ENCODE results near the gene WASHC2C. TPM values are rescaled to one million over a fixed set of nuclear protein-coding genes. Genes with fewer than 3 reads are reported as not detected.
"Not testable (repeated sequence)": the region's sequence is repeated elsewhere in the genome, so short reads cannot be mapped to it uniquely, and the experiment has no call there.

Gene WASHC2C
- total RNA-seq, 1 experiment from 2014 or later: 21.9 TPM

DNA sequence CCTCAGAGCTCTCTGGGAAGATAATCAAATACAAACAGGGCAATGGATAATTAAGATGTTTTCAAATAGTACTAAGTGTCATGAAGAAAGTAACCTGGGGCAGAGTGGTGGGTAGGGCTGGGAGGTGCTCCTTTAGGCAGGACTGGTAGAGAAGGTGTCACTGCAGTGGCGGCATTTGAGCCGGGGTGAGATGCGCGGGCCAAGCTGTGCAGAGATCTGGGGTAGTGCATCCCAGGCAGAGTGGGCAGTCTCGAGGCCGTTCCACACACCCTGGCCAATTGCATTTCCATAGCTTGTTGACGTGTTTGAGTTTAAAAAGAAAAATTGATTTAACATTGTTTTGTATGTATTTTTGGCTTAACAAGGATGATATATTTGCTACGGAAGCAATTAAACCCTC lies 62.9 kb downstream of the WASHC2C start:
- H3K9me3 ChIP-seq (ENCODE audit: control insufficient read depth in 1 of 2, insufficient read depth in 1 of 2, low read depth in 1 of 2, low read length in 2 of 2); H2AFZ ChIP-seq (ENCODE audit: low read depth, low read length, poor library complexity, severe bottlenecking); ATAC-seq; H3K79me2 ChIP-seq (ENCODE audit: insufficient read depth, low read length); H3K9me2 ChIP-seq (ENCODE audit: insufficient read depth); H3K27me3 ChIP-seq (ENCODE audit: insufficient read depth, low read length); DNase-seq (ENCODE audit: low read depth, low spot score); CTCF ChIA-PET; H3K4me1 ChIP-seq (ENCODE audit: control insufficient read depth in 1 of 2, insufficient read depth in 2 of 2, low read length in 2 of 2); intact Hi-C loops (cut with micrococcal nuclease); BruUV-seq (replicated peaks); H3K36me3 ChIP-seq (ENCODE audit: control insufficient read depth in 1 of 2, insufficient read depth in 2 of 2, low read length in 2 of 2); H3K9ac ChIP-seq (ENCODE audit: low read length); H3K27ac ChIP-seq (ENCODE audit: low read depth, low read length); H4K20me1 ChIP-seq (ENCODE audit: insufficient read depth); H3K4me3 ChIP-seq (replicated peaks in 1 of 2; ENCODE audit: low read depth in 1 of 2, low read length in 2 of 2); POLR2A ChIA-PET; RAD21 ChIA-PET (ENCODE audit: low non-redundant PET in 1 of 2, low total read pairs in 2 of 2, uncharacterized antibody in 2 of 2, unreplicated experiment in 2 of 2); H3K4me2 ChIP-seq (ENCODE audit: low read length): not testable (repeated sequence)

DNA sequence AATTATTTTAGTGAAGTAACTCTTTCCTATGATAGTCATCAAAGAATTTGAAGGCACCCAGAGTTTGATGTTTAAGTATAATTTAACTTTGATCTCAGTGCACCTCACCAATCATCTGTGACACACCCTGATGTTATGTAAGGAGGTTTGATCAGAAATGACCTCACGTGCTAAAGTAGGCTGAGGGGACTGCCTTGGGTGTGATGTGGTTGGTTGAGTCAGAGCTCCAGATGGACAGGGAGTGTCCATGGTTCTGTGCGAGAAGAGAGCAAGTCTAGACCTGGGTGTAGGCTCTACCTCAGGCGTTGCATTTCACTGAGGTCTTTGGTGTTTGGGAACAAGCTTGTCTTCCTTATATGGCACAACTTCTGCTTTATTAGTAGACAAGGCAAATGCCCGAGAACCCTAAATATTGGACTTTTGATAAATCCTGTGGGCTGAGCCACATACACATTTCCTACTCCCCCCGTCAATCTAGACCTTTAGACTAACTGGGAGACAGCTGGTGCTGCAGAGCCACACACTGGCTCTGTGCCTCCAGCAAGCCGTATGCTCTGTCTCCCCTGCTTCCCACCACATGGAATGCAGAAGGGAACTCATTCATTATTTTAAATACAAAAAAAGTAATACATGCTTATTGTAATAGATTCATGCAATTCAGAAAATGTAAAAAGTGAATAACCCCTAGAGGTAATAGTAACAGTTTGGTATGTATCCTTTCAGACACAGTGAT lies 63.8 kb downstream of the WASHC2C start:
- H3K9me2 ChIP-seq (ENCODE audit: insufficient read depth); H3K4me1 ChIP-seq (ENCODE audit: control insufficient read depth in 1 of 2, insufficient read depth in 2 of 2, low read length in 2 of 2); H3K4me2 ChIP-seq (ENCODE audit: low read length); DNase-seq (ENCODE audit: low read depth, low spot score); H3K27ac ChIP-seq (ENCODE audit: low read depth, low read length); H3K27me3 ChIP-seq (ENCODE audit: insufficient read depth, low read length); H3K9me3 ChIP-seq (ENCODE audit: control insufficient read depth in 1 of 2, insufficient read depth in 1 of 2, low read depth in 1 of 2, low read length in 2 of 2); H3K36me3 ChIP-seq (ENCODE audit: control insufficient read depth in 1 of 2, insufficient read depth in 2 of 2, low read length in 2 of 2); H4K20me1 ChIP-seq (ENCODE audit: insufficient read depth); H3K4me3 ChIP-seq (replicated peaks in 1 of 2; ENCODE audit: low read depth in 1 of 2, low read length in 2 of 2); CTCF ChIA-PET; H3K9ac ChIP-seq (ENCODE audit: low read length); POLR2A ChIA-PET; H3K79me2 ChIP-seq (ENCODE audit: insufficient read depth, low read length); BruUV-seq (replicated peaks); RAD21 ChIA-PET (ENCODE audit: low non-redundant PET in 1 of 2, low total read pairs in 2 of 2, uncharacterized antibody in 2 of 2, unreplicated experiment in 2 of 2); H2AFZ ChIP-seq (ENCODE audit: low read depth, low read length, poor library complexity, severe bottlenecking); intact Hi-C loops (cut with micrococcal nuclease): not testable (repeated sequence)
- ATAC-seq: peak; percentile 40; the same call in 1 of the 2 replicates

DNA sequence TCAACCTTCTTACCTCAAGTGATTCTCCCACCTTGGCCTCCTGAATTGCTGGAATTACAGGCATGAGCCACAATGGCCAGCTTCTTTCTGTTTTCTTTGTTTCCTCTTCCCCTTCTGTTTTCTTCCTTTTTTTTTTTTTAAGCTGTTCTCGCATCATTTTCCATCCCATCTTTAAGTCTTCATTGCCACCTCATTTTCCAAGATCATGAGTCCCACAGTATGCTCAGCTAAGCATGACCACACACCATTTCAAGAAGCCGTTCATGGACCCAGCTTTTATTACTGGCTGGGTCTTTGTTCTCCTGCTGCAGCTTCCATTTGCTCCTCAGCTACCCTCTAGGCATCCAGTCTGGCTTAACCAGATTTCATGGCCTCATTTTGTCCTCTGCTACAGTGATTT lies 67.7 kb downstream of the WASHC2C start:
- RAD21 ChIA-PET (ENCODE audit: low non-redundant PET in 1 of 2, low total read pairs in 2 of 2, uncharacterized antibody in 2 of 2, unreplicated experiment in 2 of 2); H3K9me2 ChIP-seq (ENCODE audit: insufficient read depth); DNase-seq (ENCODE audit: low read depth, low spot score); CTCF ChIA-PET; H3K27ac ChIP-seq (ENCODE audit: low read depth, low read length); POLR2A ChIA-PET; H3K9me3 ChIP-seq (ENCODE audit: control insufficient read depth in 1 of 2, insufficient read depth in 1 of 2, low read depth in 1 of 2, low read length in 2 of 2); H3K4me3 ChIP-seq (replicated peaks in 1 of 2; ENCODE audit: low read depth in 1 of 2, low read length in 2 of 2); H3K36me3 ChIP-seq (ENCODE audit: control insufficient read depth in 1 of 2, insufficient read depth in 2 of 2, low read length in 2 of 2); H3K9ac ChIP-seq (ENCODE audit: low read length); H2AFZ ChIP-seq (ENCODE audit: low read depth, low read length, poor library complexity, severe bottlenecking); BruUV-seq (replicated peaks); H3K4me1 ChIP-seq (ENCODE audit: control insufficient read depth in 1 of 2, insufficient read depth in 2 of 2, low read length in 2 of 2); H3K4me2 ChIP-seq (ENCODE audit: low read length); H3K79me2 ChIP-seq (ENCODE audit: insufficient read depth, low read length); ATAC-seq; H4K20me1 ChIP-seq (ENCODE audit: insufficient read depth); intact Hi-C loops (cut with micrococcal nuclease); H3K27me3 ChIP-seq (ENCODE audit: insufficient read depth, low read length): not testable (repeated sequence)

DNA sequence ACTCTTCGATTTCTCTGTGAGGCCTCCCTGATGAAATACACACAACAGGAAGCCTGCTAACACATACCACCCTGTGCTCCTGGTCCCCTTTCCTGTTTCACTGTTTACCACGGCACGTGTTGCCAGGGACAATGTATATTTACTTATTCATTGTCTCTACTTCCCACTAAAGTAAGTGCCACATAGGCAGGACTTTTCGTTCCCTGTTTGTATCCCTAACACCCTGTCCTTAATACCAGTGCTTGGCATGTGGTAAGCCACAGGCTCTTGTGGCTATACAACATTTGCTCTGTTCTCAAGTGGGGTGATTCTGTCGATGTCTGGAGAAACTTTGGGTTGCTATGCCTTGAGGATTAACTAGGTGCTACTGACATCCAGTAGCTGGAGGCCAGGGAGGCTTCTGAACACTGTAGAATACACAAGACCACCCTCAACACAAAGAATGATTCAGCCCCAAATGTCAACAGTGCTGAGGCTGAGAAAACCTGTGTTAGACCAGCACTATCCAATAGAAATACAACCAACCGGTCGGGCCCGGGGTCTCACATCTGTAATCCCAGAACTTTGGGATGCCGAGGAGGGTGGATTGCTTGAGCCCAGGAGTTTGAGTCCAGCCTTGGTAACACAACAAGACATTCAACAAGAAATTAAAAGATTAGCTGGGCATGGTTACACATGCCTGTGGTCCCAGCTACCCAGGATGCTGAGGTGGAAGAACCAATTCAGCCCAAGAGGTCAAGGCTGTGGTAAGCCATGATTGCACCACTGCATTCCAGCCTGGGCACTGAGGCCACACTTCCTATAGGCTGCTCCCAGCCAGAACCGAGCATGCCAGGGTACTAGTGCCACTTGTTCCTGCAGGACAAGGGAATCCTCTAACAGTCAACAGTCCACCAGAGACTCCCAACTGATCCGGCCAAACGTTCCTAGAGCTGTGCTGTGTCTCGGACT lies 76.3 kb downstream of the WASHC2C start:
- H3K27ac ChIP-seq (ENCODE audit: low read depth, low read length); DNase-seq (ENCODE audit: low read depth, low spot score); H3K36me3 ChIP-seq (ENCODE audit: control insufficient read depth in 1 of 2, insufficient read depth in 2 of 2, low read length in 2 of 2); CTCF ChIA-PET; H3K4me3 ChIP-seq (replicated peaks in 1 of 2; ENCODE audit: low read depth in 1 of 2, low read length in 2 of 2); H3K4me1 ChIP-seq (ENCODE audit: control insufficient read depth in 1 of 2, insufficient read depth in 2 of 2, low read length in 2 of 2); BruUV-seq (replicated peaks); H3K9me2 ChIP-seq (ENCODE audit: insufficient read depth); H2AFZ ChIP-seq (ENCODE audit: low read depth, low read length, poor library complexity, severe bottlenecking); H3K79me2 ChIP-seq (ENCODE audit: insufficient read depth, low read length); H3K9ac ChIP-seq (ENCODE audit: low read length); H3K27me3 ChIP-seq (ENCODE audit: insufficient read depth, low read length); POLR2A ChIA-PET; intact Hi-C loops (cut with micrococcal nuclease); H3K4me2 ChIP-seq (ENCODE audit: low read length); RAD21 ChIA-PET (ENCODE audit: low non-redundant PET in 1 of 2, low total read pairs in 2 of 2, uncharacterized antibody in 2 of 2, unreplicated experiment in 2 of 2); H4K20me1 ChIP-seq (ENCODE audit: insufficient read depth); H3K9me3 ChIP-seq (ENCODE audit: control insufficient read depth in 1 of 2, insufficient read depth in 1 of 2, low read depth in 1 of 2, low read length in 2 of 2): not testable (repeated sequence)
- peak; percentile 67 for ATAC-seq

Data from HCT116 (cell line).